HCT116 (cell line): Measurements from ENCODE around the gene PIBF1.

ENCODE experiments used
- POLR2A ChIP-seq: IDR thresholded peaks from 2 replicates; pipeline ENCODE4 v1.7.0; 2011; ENCODE audit warnings: borderline replicate concordance; ENCODE audit not compliant: insufficient read depth, insufficient read length; ENCODE audit errors: extremely low read depth
- POLR2AphosphoS5 ChIP-seq: IDR thresholded peaks from 2 replicates; pipeline ENCODE4 v1.6.1; 2011; ENCODE audit warnings: mild to moderate bottlenecking, low read depth, low read length, moderate library complexity
- YY1 ChIP-seq: IDR thresholded peaks from 2 replicates; pipeline ENCODE4 v1.6.1; 2011; ENCODE audit warnings: low read length, low read depth, moderate library complexity, mild to moderate bottlenecking; ENCODE audit not compliant: insufficient replicate concordance; ENCODE audit errors: extremely low read depth
- TF ChIP-seq, protein P1 (sequence below), 3 experiments: fragments of 200-600 bp in 1 of 3; sonication (generic) in 1 of 3; IDR thresholded peaks in 2 of 3; conservative IDR thresholded peaks in 1 of 3; 2 replicates each; pipeline ENCODE4 v1.5.1; 2012 to 2017; ENCODE audit warnings: low read depth in 2 of 3, low read length in 2 of 3, antibody characterized with exemption in 1 of 3, borderline replicate concordance in 1 of 3, control low read depth in 1 of 3, mild to moderate bottlenecking in 1 of 3, mixed read lengths in 1 of 3, mixed run types in 1 of 3, moderate library complexity in 1 of 3; ENCODE audit not compliant: insufficient read depth in 1 of 3
- TF ChIP-seq, protein P2 (sequence below): IDR thresholded peaks from 2 replicates; pipeline ENCODE4 v1.6.1; 2012

DNA sequence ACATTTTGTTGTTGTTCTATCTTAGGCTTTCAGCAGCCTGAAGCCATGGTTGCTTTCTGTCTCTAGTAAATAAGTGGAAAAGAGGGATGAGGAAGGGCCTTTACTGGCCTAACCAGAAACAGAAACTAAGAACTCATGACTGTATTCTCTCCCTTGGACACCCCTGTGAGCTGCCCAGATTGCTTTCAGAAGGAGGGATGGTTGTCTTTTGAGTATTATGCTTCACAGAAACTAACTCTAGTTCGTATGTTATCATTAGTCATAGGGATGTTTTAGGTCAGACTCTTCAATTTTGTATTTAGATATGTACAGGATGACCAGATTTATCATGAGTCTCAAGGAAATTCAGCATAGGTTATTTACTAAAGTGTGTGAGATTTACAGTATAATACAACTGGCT is 36.7 kb upstream of the PIBF1 start:
- TF ChIP-seq POLR2A (no peak), POLR2AphosphoS5 (no peak), YY1 (no peak)
- TF ChIP-seq, protein P1, sequence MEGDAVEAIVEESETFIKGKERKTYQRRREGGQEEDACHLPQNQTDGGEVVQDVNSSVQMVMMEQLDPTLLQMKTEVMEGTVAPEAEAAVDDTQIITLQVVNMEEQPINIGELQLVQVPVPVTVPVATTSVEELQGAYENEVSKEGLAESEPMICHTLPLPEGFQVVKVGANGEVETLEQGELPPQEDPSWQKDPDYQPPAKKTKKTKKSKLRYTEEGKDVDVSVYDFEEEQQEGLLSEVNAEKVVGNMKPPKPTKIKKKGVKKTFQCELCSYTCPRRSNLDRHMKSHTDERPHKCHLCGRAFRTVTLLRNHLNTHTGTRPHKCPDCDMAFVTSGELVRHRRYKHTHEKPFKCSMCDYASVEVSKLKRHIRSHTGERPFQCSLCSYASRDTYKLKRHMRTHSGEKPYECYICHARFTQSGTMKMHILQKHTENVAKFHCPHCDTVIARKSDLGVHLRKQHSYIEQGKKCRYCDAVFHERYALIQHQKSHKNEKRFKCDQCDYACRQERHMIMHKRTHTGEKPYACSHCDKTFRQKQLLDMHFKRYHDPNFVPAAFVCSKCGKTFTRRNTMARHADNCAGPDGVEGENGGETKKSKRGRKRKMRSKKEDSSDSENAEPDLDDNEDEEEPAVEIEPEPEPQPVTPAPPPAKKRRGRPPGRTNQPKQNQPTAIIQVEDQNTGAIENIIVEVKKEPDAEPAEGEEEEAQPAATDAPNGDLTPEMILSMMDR (IDR thresholded peaks at IDR 0.05 in 2 of 3, conservative IDR thresholded peaks at IDR 0.05 in 1 of 3; ENCODE audit: borderline replicate concordance in 1 of 3, insufficient read depth in 1 of 3, low read depth in 2 of 3, low read length in 2 of 3): no peak
- TF ChIP-seq, protein P2, sequence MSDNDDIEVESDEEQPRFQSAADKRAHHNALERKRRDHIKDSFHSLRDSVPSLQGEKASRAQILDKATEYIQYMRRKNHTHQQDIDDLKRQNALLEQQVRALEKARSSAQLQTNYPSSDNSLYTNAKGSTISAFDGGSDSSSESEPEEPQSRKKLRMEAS: no peak
